NCI-H774 (cell line): Measurements from ENCODE around the gene WSB1.
A peak's percentile ranks its signal among the peaks of the same experiment; 100 is the strongest.
"Not testable (repeated sequence)": the region's sequence is repeated elsewhere in the genome, so short reads cannot be mapped to it uniquely, and the experiment has no call there.

Source experiments
- DNase-seq: peaks from one replicate; lab custom pipeline; 2025; lab: John Stamatoyannopoulos, UW

The WSB1 gene

DNA sequence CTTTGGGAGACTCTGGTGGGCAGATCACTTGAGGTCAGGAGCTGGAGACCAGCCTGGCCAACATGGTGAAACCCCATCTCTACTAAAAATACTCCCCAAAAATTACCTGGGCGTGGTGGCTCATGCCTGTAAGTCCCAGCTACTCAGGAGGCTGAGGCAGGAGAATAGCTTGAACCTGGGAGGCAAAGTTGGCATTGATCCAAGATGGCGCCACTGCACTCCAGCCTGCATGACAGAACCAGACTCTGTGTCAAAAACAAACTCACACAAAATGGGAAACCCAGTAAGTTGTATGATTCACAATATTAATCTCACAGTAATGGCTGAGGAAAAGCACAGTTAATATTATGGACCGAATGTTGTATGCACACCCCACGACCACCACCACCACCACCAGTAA is 24.3 kb downstream of the WSB1 start:
- DNase-seq: no peak

DNA sequence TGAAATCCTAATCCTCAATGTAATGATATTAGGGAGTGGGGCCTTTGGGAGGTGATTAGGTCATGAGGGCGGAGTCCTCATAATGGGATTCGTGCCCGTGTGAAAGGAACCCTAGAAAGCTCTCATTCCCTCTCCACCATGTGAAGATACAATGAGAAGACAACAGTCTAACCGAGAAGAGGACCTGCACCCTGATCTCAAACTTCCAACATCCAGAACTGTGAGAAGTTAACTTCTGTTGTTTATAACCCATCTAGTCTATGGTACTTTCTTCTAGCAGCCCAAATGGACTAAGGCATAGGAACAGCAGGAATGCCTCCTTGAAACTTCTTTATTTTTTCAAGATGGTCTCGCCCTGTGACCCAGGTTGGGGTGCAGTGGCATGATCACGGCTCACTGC is 24.7 kb downstream of the WSB1 start:
- DNase-seq: no peak

GRCh38 chr17:27319541-27320221 is 25.8 kb downstream of the WSB1 start:
- peak; percentile 67 for DNase-seq

DNA sequence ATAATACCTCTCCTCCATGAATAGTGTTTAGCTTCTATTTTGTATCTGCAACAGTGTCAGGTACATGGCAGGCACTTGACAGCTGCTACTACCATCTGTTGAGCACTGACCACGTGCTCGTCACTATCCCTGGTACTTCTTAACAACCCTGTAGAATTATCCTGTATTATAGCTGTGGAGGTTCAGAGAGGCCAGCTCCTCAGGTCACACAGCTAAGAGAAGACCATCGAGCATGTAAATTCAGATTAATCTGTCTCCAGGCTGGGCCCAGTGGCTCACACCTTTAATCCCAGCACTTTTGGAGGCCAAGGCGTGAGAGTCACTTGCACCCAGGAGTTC is 26.3 kb downstream of the WSB1 start:
- DNase-seq: no peak

DNA sequence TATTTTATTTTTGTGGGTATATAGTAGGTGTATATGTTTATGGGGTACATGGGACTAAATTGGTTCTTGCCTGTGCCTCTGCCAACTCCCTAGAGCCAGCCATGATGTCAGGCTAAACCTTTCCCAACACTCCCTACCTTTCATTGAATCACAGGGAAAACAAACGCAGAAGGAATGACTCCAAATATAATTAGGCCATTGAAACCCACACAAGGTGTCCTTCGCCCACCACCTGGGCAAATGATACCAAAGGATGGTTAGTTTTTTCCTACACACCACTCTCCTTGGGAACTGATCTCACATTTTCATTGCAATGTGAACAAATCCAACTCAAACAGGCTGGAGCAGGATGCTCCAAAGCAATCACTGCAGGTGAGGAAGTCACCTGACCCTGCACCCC is 27.5 kb downstream of the WSB1 start:
- no peak for DNase-seq

- no peak for DNase-seq
These were observed 28.1 kb downstream of the WSB1 start for GRCh38 chr17:27322026-27322425.

GRCh38 chr17:27322690-27323508 is 29.0 kb downstream of the WSB1 start:
- DNase-seq: no peak

- peak; percentile 59 for DNase-seq
These were observed 29.8 kb downstream of the WSB1 start for GRCh38 chr17:27323538-27324215.

DNA sequence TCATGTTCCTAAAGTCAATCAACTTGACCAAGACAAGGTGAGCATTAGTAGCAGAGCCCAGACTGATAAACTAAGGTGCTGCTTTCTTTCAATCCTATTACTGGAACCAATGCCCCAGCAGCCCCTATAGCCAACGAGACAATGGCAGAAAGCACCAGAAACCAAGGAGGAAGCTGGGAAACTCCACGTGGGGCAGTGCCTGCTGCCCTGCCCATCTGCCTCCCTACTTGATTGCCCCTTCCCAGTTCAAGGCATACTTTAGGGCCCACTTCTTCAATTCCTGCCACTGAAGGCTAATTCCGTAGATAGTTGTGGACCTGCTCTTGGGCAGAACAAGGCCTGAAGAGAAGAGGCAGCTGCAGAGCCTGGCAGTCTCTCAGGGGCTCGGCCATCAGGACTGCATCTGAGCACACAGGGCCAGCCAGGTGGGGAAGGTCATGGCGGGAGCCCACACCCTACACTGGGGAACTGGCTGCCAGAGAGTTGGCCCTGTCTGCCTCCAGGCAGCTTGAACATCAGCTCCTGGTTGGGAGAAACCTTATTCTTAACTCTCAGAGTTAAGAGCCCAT is 30.9 kb downstream of the WSB1 start:
- no peak for DNase-seq

DNA sequence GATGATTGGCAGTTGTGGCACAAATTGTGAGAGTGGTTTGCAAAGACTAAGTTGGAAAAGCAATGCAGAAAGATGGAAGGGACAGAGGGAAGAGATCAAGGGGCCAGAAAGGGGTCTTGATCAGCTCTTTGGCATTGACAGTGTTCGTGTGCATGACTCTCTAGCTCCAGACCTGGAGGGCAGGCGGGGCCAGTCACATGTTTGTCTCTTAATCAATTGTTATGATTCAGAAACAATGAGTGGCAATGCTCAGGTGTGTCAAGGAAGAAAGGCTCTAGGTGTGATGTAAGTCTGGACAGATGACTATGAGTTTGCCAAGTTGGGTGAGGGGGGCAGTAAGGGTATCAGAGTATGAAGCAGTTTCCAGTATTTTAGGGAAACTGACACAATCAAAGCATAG is 32.1 kb downstream of the WSB1 start:
- DNase-seq: no peak

DNA sequence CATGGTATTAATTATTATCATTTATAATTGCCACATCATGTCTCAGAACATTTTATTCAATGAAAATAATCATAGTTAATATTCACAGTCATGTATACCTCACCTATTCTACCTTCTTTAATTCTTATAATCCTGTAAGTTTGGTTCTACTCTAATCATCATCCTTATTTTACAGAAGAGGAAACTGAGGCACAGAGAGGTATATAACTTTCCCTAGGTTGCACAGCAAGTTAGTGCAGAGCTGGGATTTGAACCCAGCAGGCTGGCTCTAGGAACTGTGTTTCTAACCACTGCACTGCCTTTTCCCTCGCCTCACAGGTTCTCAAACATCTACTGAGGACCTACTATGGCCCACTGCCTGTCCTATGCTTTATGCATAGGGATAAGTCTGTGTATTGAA is 32.7 kb downstream of the WSB1 start:
- no peak for DNase-seq

GRCh38 chr17:27327397-27327796 is 33.5 kb downstream of the WSB1 start:
- DNase-seq: no peak

GRCh38 chr17:27327871-27328270 is 34.0 kb downstream of the WSB1 start:
- no peak for DNase-seq

DNA sequence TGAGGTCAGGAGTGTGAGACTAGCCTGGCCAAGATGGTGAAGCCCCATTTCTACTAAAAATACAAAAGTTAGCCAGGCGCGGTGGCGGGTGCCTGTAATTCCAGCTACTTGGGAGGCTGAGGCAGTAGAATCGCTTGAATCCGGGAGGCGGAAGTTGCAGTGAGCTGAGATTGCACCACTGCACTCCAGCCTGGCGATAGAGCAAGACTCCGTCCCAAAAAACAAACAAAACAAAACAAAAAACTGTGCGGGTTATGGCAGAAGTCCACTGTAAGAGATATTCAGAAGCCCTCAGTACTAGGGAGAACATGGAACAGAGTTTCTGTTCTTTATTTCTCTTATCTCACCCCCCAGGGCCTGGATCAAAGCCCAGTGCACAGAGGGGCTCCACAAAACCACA is 34.8 kb downstream of the WSB1 start:
- not testable (repeated sequence) for DNase-seq

DNA sequence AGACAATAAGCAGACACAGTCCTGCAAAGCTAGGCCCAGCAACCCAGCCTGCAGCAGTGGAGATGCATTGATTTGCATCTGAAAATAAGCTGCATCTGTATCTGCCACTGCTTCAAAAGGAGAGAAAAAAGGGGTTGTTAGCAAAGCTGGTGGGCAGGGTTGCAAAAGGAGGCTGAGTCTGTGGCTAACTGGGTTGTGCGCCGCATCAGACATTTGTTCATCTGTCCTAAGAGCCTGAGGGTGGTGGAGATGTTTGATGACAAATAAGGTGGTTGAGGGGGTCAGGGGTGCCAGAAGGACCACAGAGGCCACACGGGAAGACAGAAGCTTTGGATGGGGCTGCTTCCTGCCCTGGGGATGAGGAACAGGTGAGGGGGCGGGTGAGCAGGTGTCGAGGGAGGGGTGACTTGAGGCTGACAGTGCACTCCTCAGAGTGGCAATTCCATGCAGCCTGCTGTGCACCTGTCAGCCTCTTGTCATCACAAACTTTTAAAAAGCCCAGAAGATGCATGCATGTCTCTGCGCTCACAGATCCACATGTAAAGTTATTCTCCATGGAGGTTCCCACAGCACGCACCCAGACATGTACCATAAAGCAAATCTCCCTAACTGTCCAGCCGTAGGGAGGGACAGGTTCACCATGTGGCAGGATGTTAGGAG is 35.4 kb downstream of the WSB1 start:
- DNase-seq: no peak

- no peak for DNase-seq
These were observed 38.1 kb downstream of the WSB1 start for GRCh38 chr17:27332047-27332393.

GRCh38 chr17:27332485-27333409 is 38.8 kb downstream of the WSB1 start:
- DNase-seq: peak; percentile 97

DNA sequence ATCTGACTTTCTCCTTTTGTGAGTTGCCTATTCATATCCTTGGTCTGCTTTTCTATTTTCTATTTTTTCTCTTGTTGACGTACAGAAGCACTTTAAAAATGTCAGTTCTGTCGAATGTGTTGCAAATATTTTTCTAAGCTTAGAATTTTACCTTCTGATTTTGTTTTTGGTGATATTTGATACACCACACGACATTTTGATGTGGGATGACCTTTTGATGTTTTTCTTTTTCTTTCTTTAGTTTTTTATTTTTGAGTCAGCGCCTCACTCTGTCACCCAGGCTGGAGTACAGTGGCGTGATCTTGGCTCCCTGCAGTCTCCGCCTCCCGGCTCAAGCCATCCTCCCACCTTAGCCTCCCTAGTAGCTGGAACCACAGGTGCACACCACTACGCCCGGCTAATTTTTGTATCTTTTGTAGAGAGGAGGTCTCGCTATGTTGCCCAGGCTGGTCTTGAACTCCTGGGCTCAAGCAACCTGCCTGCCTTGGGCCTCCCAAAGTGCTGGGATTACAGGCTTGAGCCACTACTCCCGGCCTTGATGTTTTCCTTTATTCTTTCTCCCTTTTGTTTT is 39.6 kb downstream of the WSB1 start:
- no peak for DNase-seq

DNA sequence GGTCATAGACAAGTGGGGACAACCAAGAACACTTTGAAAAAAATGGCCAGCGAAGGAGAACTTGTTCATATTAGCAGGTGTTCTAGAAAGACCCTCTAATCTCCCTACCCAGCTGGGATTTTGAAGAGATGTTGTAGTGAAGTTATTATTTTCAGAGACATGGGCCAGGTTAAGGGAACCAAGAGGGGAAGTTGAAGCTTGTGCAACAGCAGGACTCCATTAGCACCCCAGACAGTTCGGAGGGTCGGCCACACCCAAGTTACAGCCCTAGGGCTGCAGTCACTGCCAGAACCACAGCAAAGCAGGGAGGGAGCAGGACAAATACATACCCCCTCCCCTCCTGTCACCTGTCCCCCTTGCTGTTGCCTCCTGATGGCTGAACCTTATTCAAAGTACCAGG is 42.3 kb downstream of the WSB1 start:
- no peak for DNase-seq

DNA sequence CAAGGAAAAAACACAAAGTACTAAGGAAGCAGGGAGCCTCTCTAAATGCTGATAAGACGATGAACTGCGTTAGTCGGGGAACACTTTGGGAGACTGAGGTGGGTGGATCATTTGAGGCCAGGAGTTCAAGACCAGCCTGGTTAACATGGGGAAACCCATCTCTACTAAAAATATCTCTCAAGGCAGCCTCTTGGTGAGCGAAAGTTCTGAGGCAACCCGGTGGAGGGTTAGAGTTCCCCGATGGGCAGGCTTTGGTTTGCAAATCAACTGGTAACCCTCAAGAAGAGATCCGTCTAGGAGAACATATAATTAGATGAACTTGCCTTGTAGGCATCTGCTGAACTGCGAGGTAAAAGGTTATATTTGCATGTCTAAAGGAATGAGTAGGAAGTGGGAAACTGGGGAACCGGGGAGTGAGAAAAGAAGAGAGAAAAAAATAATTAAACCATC is 44.6 kb downstream of the WSB1 start:
- no peak for DNase-seq
